Activated T-cell treated with anti-CD3 and anti-CD28 coated beads for 48 hours (primary cell): ENCODE results near the gene PSMC4.
"Not testable (repeated sequence)": the region's sequence is repeated elsewhere in the genome, so short reads cannot be mapped to it uniquely, and the experiment has no call there.

ENCODE experiments used
- DNase-seq: peaks from one replicate; pipeline ENCODE4 v3.0.0-alpha.2; 2020; ENCODE audit warnings: low read depth

PSMC4 gene

GRCh38 chr19:39946532-39946931 lies 24.4 kb upstream of the PSMC4 start:
- DNase-seq, result no peak

- no peak for DNase-seq
Measured at GRCh38 chr19:39949026-39949747, 21.8 kb upstream of the PSMC4 start.

GRCh38 chr19:39951065-39951650 lies 19.8 kb upstream of the PSMC4 start:
- DNase-seq, result no peak

GRCh38 chr19:39951686-39952085 lies 19.3 kb upstream of the PSMC4 start:
- no peak for DNase-seq

GRCh38 chr19:39953915-39954314 lies 17.1 kb upstream of the PSMC4 start:
- no peak for DNase-seq

GRCh38 chr19:39957886-39958285 lies 13.1 kb upstream of the PSMC4 start:
- DNase-seq, result not testable (repeated sequence)

GRCh38 chr19:39958942-39959341 lies 12.0 kb upstream of the PSMC4 start:
- DNase-seq, result not testable (repeated sequence)

- not testable (repeated sequence) for DNase-seq
Measured at GRCh38 chr19:39959407-39959806, 11.6 kb upstream of the PSMC4 start.

- no peak for DNase-seq
Measured at GRCh38 chr19:39963898-39964297, 7.1 kb upstream of the PSMC4 start.

- DNase-seq, result no peak
Measured at GRCh38 chr19:39966617-39967016, 4.3 kb upstream of the PSMC4 start.

GRCh38 chr19:39967561-39967960 lies 3.4 kb upstream of the PSMC4 start:
- no peak for DNase-seq

- DNase-seq, result no peak
Measured at GRCh38 chr19:39968789-39969188, 2.2 kb upstream of the PSMC4 start.

GRCh38 chr19:39969266-39969665 lies 1.7 kb upstream of the PSMC4 start:
- no peak for DNase-seq

GRCh38 chr19:39969681-39970424 lies 1.1 kb upstream of the PSMC4 start:
- DNase-seq, result no peak

- no peak for DNase-seq
Measured at GRCh38 chr19:39970425-39970674, 615 bp upstream of the PSMC4 start.

GRCh38 chr19:39971380-39972035 lies 543 bp downstream of the PSMC4 start:
- no peak for DNase-seq

- DNase-seq, result no peak
Measured at GRCh38 chr19:39974377-39975155, 3.6 kb downstream of the PSMC4 start.

GRCh38 chr19:39982883-39983282 lies 11.9 kb downstream of the PSMC4 start:
- no peak for DNase-seq

- no peak for DNase-seq
Measured at GRCh38 chr19:39983695-39984300, 12.8 kb downstream of the PSMC4 start.

GRCh38 chr19:39986643-39987042 lies 15.7 kb downstream of the PSMC4 start:
- DNase-seq, result no peak

GRCh38 chr19:39987167-39987566 lies 16.2 kb downstream of the PSMC4 start:
- DNase-seq, result no peak

- DNase-seq, result no peak
Measured at GRCh38 chr19:39987596-39987995, 16.6 kb downstream of the PSMC4 start.
